Activated T-cell treated with anti-CD3 and anti-CD28 coated beads for 1 hour (primary cell): ENCODE results near the gene LGALS8.
"Not testable (repeated sequence)": the region's sequence is repeated elsewhere in the genome, so short reads cannot be mapped to it uniquely, and the experiment has no call there.

Experiments used
- DNase-seq: peaks from one replicate; pipeline ENCODE4 v3.0.0-alpha.2; 2020; ENCODE audit warnings: low read depth

The LGALS8 gene

GRCh38 chr1:236540813-236541465 is 17.2 kb downstream of the LGALS8 start:
- no peak for DNase-seq

- DNase-seq = no peak
Measured at GRCh38 chr1:236541710-236542109, 17.9 kb downstream of the LGALS8 start.

GRCh38 chr1:236543065-236543669 is 19.4 kb downstream of the LGALS8 start:
- DNase-seq = no peak

GRCh38 chr1:236545621-236546169 is 21.9 kb downstream of the LGALS8 start:
- DNase-seq = no peak

GRCh38 chr1:236548452-236548851 is 24.7 kb downstream of the LGALS8 start:
- no peak for DNase-seq

GRCh38 chr1:236550961-236551851 is 27.4 kb downstream of the LGALS8 start:
- no peak for DNase-seq

- no peak for DNase-seq
Measured at GRCh38 chr1:236552096-236552495, 28.3 kb downstream of the LGALS8 start.

- no peak for DNase-seq
Measured at GRCh38 chr1:236552901-236553300, 29.1 kb downstream of the LGALS8 start.

- no peak for DNase-seq
Measured at GRCh38 chr1:236553370-236553769, 29.6 kb downstream of the LGALS8 start.

GRCh38 chr1:236556606-236557005 is 32.8 kb downstream of the LGALS8 start:
- DNase-seq = no peak

- DNase-seq = no peak
Measured at GRCh38 chr1:236558081-236558480, 34.3 kb downstream of the LGALS8 start.

GRCh38 chr1:236558846-236559245 is 35.1 kb downstream of the LGALS8 start:
- DNase-seq = no peak

- no peak for DNase-seq
Measured at GRCh38 chr1:236560213-236560771, 36.5 kb downstream of the LGALS8 start.

GRCh38 chr1:236561976-236562375 is 38.2 kb downstream of the LGALS8 start:
- DNase-seq = no peak

- no peak for DNase-seq
Measured at GRCh38 chr1:236565530-236565929, 41.7 kb downstream of the LGALS8 start.

- no peak for DNase-seq
Measured at GRCh38 chr1:236568285-236568894, 44.6 kb downstream of the LGALS8 start.

GRCh38 chr1:236575523-236575922 is 51.7 kb downstream of the LGALS8 start:
- no peak for DNase-seq

- no peak for DNase-seq
Measured at GRCh38 chr1:236576004-236576403, 52.2 kb downstream of the LGALS8 start.

- not testable (repeated sequence) for DNase-seq
Measured at GRCh38 chr1:236577041-236577440, 53.3 kb downstream of the LGALS8 start.

GRCh38 chr1:236578661-236579060 is 54.9 kb downstream of the LGALS8 start:
- no peak for DNase-seq

- not testable (repeated sequence) for DNase-seq
Measured at GRCh38 chr1:236580404-236580803, 56.6 kb downstream of the LGALS8 start.

GRCh38 chr1:236581528-236581927 is 57.7 kb downstream of the LGALS8 start:
- no peak for DNase-seq
